Right renal cortex interstitium (tissue), 3 donors: ENCODE results near the gene SLC43A2. TPM values are rescaled to one million over a fixed set of nuclear protein-coding genes. Genes with fewer than 3 reads are reported as not detected.
"Not testable (repeated sequence)": the region's sequence is repeated elsewhere in the genome, so short reads cannot be mapped to it uniquely, and the experiment has no call there.

ENCODE experiments used
- DNase-seq, 3 donors: peaks; one replicate each; pipeline ENCODE4 v3.0.0-alpha.2; 2013; ENCODE audit warnings: low read depth in 3 of 3, low spot score in 2 of 3
- polyA plus RNA-seq, 3 donors: library from polyadenylated mRNA; unstranded; fragments of 120-200 nt; gene quantifications; one replicate each; pipeline ENCODE4 v1.2.1, GENCODE V29; 2013; ENCODE audit not compliant: insufficient read length in 3 of 3

The SLC43A2 gene
- polyA plus RNA-seq, 3 donors = 28.8 to 33.5 (median 30.7) TPM

- DNase-seq = no peak
These were observed 37.1 kb downstream of the SLC43A2 start for GRCh38 chr17:1591474-1592090.

- no peak for DNase-seq
These were observed 37.7 kb downstream of the SLC43A2 start for GRCh38 chr17:1590747-1591473.

GRCh38 chr17:1590029-1590746, 38.4 kb downstream of the SLC43A2 start:
- DNase-seq = no peak

- DNase-seq = no peak
These were observed 39.6 kb downstream of the SLC43A2 start for GRCh38 chr17:1588821-1589585.

- DNase-seq = no peak
These were observed 44.5 kb downstream of the SLC43A2 start for GRCh38 chr17:1584167-1584566.

- DNase-seq = no peak
These were observed 45.1 kb downstream of the SLC43A2 start for GRCh38 chr17:1583556-1583955.

GRCh38 chr17:1582374-1582773, 46.3 kb downstream of the SLC43A2 start:
- no peak for DNase-seq

GRCh38 chr17:1580979-1581676, 47.5 kb downstream of the SLC43A2 start:
- DNase-seq = no peak

GRCh38 chr17:1578029-1578428, 50.6 kb downstream of the SLC43A2 start:
- DNase-seq = no peak

GRCh38 chr17:1577583-1578013, 51.0 kb downstream of the SLC43A2 start:
- no peak for DNase-seq

GRCh38 chr17:1577182-1577581, 51.5 kb downstream of the SLC43A2 start:
- DNase-seq = no peak

- DNase-seq = no peak
These were observed 52.1 kb downstream of the SLC43A2 start for GRCh38 chr17:1576500-1576899.

- no peak for DNase-seq
These were observed 53.8 kb downstream of the SLC43A2 start for GRCh38 chr17:1574697-1575471.

GRCh38 chr17:1573932-1574696, 54.5 kb downstream of the SLC43A2 start:
- DNase-seq = no peak

- DNase-seq = not testable (repeated sequence)
These were observed 56.0 kb downstream of the SLC43A2 start for GRCh38 chr17:1572646-1573045.

GRCh38 chr17:1571341-1571704, 57.3 kb downstream of the SLC43A2 start:
- DNase-seq = no peak

GRCh38 chr17:1568950-1569810, 59.5 kb downstream of the SLC43A2 start:
- no peak for DNase-seq
